Measurements from ENCODE around the gene EMP2. TPM values are rescaled to one million over a fixed set of nuclear protein-coding genes. Genes with fewer than 3 reads are reported as not detected.

EMP2 gene
- total RNA-seq, 1 donor from 2014 or later = 518 TPM

DNA sequence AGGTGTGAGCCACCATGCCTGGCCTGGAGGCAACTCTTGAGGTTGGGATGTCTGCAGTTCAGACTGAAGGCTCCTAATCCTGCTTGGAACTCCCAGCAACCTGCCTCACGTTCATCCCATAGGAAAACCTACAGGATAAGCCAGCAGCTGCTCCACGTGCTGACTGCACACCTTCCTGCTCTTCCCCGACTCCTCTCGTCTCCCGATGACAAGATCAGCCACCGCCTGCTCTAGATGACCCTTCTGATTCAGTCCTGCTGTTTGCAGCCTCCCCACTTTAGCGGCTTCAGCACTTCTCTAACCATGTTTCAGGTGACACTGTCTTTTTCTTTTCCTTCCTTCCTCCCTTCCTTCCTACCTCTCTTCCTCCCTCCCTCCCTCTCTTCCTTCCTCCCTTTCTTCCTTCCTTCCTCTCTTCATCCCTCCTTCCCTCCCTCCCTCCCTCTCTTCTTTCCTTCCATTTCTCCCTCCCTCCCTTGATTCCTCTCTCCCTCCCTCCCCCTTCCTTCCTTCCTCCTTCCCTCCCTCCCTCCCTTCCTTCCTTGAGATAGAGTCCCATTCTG is 61.8 kb downstream of the EMP2 start:
- intact Hi-C loops (cut with DNase I) = loop anchor here (10.0 kb wide), 1 partner anchor 216 kb away; no protein-coding TSS in a partner anchor
- TF ChIP-seq, protein P1, sequence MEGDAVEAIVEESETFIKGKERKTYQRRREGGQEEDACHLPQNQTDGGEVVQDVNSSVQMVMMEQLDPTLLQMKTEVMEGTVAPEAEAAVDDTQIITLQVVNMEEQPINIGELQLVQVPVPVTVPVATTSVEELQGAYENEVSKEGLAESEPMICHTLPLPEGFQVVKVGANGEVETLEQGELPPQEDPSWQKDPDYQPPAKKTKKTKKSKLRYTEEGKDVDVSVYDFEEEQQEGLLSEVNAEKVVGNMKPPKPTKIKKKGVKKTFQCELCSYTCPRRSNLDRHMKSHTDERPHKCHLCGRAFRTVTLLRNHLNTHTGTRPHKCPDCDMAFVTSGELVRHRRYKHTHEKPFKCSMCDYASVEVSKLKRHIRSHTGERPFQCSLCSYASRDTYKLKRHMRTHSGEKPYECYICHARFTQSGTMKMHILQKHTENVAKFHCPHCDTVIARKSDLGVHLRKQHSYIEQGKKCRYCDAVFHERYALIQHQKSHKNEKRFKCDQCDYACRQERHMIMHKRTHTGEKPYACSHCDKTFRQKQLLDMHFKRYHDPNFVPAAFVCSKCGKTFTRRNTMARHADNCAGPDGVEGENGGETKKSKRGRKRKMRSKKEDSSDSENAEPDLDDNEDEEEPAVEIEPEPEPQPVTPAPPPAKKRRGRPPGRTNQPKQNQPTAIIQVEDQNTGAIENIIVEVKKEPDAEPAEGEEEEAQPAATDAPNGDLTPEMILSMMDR (IDR thresholded peaks at IDR 0.05) = no peak
- Histone ChIP-seq H3K4me1 (peaks cover 28% of the 10 kb centered on the region), H3K27ac (no peak overlapping the region), H3K27me3 (ENCODE audit: low read depth) (no peaks in the 10 kb centered on the region), H3K36me3 (peaks cover 22% of the 10 kb centered on the region), H3K4me3 (no peak overlapping the region), H3K9me3 (no peaks in the 10 kb centered on the region)
- DNase-seq = no peak
- no peak for ATAC-seq

- no peak for DNase-seq
- Histone ChIP-seq H3K4me3 (no peak overlapping the region), H3K27me3 (ENCODE audit: low read depth) (no peaks in the 10 kb centered on the region), H3K27ac (no peak overlapping the region), H3K4me1 (peaks cover 28% of the 10 kb centered on the region), H3K9me3 (no peaks in the 10 kb centered on the region), H3K36me3 (peaks cover 24% of the 10 kb centered on the region)
- intact Hi-C loops (cut with DNase I) = loop anchor here (10.0 kb wide), 1 partner anchor 217 kb away; no protein-coding TSS in a partner anchor
- peak in 1 of 2 donors; percentile 10 for ATAC-seq
- TF ChIP-seq, protein P1 (IDR thresholded peaks at IDR 0.05) = no peak
These were observed 62.5 kb downstream of the EMP2 start for GRCh38 chr16:10517868-10518267.

DNA sequence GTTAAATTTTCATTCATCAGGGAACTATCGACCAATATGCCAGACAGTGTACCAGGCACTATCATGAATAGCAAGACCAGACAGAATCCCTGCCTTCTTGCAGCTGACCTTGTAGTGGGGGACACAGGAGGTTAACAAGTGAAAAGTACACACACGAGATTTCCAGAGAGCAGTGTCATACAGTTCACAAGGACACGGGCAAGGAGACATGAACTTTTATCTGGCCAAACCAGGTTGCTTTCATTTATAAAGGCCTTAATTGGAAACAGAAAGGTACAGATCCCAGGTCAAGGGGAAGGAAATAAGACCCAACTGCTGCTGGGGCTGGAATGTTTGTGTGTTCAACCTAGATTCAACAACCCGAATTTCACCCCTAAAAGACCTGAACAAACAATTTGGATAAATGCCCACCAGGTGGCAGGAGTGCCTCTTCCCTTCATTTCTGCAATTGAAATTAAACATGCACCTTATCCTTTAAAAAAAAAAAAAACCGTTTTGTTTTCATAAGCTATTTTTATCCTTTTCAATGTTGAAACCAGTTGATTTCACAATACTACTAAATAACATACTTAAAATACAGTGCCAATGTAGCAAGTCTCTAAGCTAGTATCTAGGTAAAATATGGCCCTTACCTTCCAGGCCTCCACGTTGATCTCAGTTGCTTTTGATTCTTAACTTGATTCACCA is 65.9 kb downstream of the EMP2 start:
- TF ChIP-seq, protein P1 (IDR thresholded peaks at IDR 0.05) = peak; percentile 59
- peaks cover 22% of the 10 kb centered on the region for H3K36me3 ChIP-seq
- H3K4me3 ChIP-seq = no peak overlapping the region
- no peaks in the 10 kb centered on the region for H3K27me3 ChIP-seq (ENCODE audit: low read depth)
- H3K9me3 ChIP-seq = no peaks in the 10 kb centered on the region
- no peak for DNase-seq
- intact Hi-C loops (cut with DNase I) = loop anchor here (10.0 kb wide), 1 partner anchor 220 kb away; no protein-coding TSS in a partner anchor
- peak overlapping the region; percentile 43 for H3K27ac ChIP-seq
- H3K4me1 ChIP-seq = peaks cover 14% of the 10 kb centered on the region
- ATAC-seq = peak; percentile 23 to 60

DNA sequence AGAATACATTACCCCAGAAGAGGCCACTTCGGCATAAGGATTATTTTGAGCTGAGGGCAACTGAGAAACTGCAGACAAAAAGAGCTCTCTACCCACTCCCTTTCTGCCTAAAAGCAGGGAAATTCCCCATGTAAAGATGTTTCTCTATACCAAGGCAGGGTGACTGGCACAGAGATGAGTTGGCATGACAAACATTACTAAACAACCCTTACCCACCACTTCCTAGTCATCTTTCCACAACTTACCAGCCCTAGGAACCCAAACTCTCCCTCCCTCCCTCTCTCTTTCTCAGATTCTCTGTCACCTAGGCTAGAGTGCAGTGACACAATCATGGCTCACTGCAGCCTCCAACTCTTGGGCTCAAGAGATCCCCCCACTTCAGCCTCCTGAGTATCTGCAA is 68.6 kb downstream of the EMP2 start:
- H3K9me3 ChIP-seq = no peaks in the 10 kb centered on the region
- H3K27ac ChIP-seq = no peak overlapping the region
- peaks cover 14% of the 10 kb centered on the region for H3K4me1 ChIP-seq
- intact Hi-C loops (cut with DNase I) = loop anchor here (10.0 kb wide), 1 partner anchor 223 kb away; no protein-coding TSS in a partner anchor
- H3K4me3 ChIP-seq = no peak overlapping the region
- DNase-seq (no peak), ATAC-seq (no peak)
- H3K36me3 ChIP-seq = peaks cover 44% of the 10 kb centered on the region
- TF ChIP-seq, protein P1 (IDR thresholded peaks at IDR 0.05) = no peak
- no peaks in the 10 kb centered on the region for H3K27me3 ChIP-seq (ENCODE audit: low read depth)

GRCh38 chr16:10510279-10510678 is 70.1 kb downstream of the EMP2 start:
- Histone ChIP-seq H3K4me1 (peaks cover 12% of the 10 kb centered on the region), H3K27ac (no peak overlapping the region), H3K9me3 (no peaks in the 10 kb centered on the region), H3K36me3 (peaks cover 56% of the 10 kb centered on the region), H3K4me3 (no peak overlapping the region), H3K27me3 (ENCODE audit: low read depth) (no peaks in the 10 kb centered on the region)
- TF ChIP-seq, protein P1 (IDR thresholded peaks at IDR 0.05) = no peak
- intact Hi-C loops (cut with DNase I) = loop anchor here (10.0 kb wide), 1 partner anchor 225 kb away; no protein-coding TSS in a partner anchor
- ATAC-seq = no peak
- DNase-seq = no peak

Measured in lower lobe of right lung (tissue), 2 donors.